Measurements from ENCODE around the gene TNFRSF9. TPM values are rescaled to one million over a fixed set of nuclear protein-coding genes. Genes with fewer than 3 reads are reported as not detected.

Gene TNFRSF9
- total and polyA plus RNA-seq, 4 donors, result under 0.01 to 0.09 (median 0.02) TPM; not detected in 1

DNA sequence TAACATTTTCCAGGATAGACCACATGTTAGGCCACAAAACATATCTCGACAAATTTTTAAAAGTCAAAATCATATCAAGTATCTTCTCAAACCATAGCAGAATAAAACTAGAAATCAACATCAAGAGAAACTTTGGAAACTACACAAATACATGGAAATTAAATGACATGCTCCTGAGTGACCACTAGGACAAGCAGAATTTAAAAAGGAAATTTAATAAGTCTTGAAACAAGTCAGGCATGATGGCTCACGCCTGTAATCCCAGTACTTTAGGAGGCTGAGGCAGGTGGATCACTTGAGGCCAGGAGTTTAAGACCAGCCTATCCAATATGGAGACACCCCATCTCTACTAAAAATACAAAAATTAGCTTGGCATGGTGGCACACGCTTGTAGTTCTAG is 61.4 kb downstream of the TNFRSF9 start:
- WGBS, result 82% methylated on average over 3 of the region's 3 CpGs
- H3K9me3 ChIP-seq (ENCODE audit: control insufficient read depth in 4 of 4, low read length in 3 of 4), result peaks cover 0 to 5% (median under 1%) of the 10 kb centered on the region in 4 donors
- no peaks in the 10 kb centered on the region for H3K36me3 ChIP-seq (ENCODE audit: control insufficient read depth in 4 of 4, insufficient read depth in 3 of 4, low read depth in 1 of 4, low read length in 3 of 4)
- peaks cover 0 to 3% (median 0%) of the 10 kb centered on the region in 4 donors for H3K27me3 ChIP-seq (ENCODE audit: control insufficient read depth in 4 of 4, insufficient read depth in 4 of 4, low read length in 3 of 4)
- H3K4me1 ChIP-seq (ENCODE audit: control insufficient read depth in 4 of 4, insufficient read depth in 4 of 4, low read length in 3 of 4), result no peaks in the 10 kb centered on the region
- no peak for DNase-seq (ENCODE audit: low spot score)
- no peak overlapping the region for H3K4me3 ChIP-seq (ENCODE audit: low read depth in 1 of 3, low read length in 3 of 3)
- no peak overlapping the region for H3K27ac ChIP-seq (ENCODE audit: low read depth in 1 of 2, low read length in 2 of 2)
- TF ChIP-seq HNF4A (conservative IDR thresholded peaks at IDR 0.05), result no peak
- TF ChIP-seq, protein P1, sequence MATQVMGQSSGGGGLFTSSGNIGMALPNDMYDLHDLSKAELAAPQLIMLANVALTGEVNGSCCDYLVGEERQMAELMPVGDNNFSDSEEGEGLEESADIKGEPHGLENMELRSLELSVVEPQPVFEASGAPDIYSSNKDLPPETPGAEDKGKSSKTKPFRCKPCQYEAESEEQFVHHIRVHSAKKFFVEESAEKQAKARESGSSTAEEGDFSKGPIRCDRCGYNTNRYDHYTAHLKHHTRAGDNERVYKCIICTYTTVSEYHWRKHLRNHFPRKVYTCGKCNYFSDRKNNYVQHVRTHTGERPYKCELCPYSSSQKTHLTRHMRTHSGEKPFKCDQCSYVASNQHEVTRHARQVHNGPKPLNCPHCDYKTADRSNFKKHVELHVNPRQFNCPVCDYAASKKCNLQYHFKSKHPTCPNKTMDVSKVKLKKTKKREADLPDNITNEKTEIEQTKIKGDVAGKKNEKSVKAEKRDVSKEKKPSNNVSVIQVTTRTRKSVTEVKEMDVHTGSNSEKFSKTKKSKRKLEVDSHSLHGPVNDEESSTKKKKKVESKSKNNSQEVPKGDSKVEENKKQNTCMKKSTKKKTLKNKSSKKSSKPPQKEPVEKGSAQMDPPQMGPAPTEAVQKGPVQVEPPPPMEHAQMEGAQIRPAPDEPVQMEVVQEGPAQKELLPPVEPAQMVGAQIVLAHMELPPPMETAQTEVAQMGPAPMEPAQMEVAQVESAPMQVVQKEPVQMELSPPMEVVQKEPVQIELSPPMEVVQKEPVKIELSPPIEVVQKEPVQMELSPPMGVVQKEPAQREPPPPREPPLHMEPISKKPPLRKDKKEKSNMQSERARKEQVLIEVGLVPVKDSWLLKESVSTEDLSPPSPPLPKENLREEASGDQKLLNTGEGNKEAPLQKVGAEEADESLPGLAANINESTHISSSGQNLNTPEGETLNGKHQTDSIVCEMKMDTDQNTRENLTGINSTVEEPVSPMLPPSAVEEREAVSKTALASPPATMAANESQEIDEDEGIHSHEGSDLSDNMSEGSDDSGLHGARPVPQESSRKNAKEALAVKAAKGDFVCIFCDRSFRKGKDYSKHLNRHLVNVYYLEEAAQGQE (IDR thresholded peaks at IDR 0.05), result no peak
- TF ChIP-seq GABPA (IDR thresholded peaks at IDR 0.05 in 1 of 2, conservative IDR thresholded peaks at IDR 0.05 in 1 of 2), result no peak
- TF ChIP-seq, protein P2, sequence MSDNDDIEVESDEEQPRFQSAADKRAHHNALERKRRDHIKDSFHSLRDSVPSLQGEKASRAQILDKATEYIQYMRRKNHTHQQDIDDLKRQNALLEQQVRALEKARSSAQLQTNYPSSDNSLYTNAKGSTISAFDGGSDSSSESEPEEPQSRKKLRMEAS (IDR thresholded peaks at IDR 0.05), result no peak
- no peak for TF ChIP-seq FOXA1 (IDR thresholded peaks at IDR 0.05)
- no peak for TF ChIP-seq SP1 (IDR thresholded peaks at IDR 0.05)
- no peak for TF ChIP-seq RAD21 (IDR thresholded peaks at IDR 0.05)
- no peak for TF ChIP-seq TAF1 (conservative IDR thresholded peaks at IDR 0.05)
- TF ChIP-seq HNF4G (IDR thresholded peaks at IDR 0.05), result no peak
- no peak for TF ChIP-seq JUND (IDR thresholded peaks at IDR 0.05)
- TF ChIP-seq, protein P3, sequence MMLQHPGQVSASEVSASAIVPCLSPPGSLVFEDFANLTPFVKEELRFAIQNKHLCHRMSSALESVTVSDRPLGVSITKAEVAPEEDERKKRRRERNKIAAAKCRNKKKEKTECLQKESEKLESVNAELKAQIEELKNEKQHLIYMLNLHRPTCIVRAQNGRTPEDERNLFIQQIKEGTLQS (IDR thresholded peaks at IDR 0.05), result no peak
- TF ChIP-seq YY1 (IDR thresholded peaks at IDR 0.05), result no peak
- TF ChIP-seq, protein P4, sequence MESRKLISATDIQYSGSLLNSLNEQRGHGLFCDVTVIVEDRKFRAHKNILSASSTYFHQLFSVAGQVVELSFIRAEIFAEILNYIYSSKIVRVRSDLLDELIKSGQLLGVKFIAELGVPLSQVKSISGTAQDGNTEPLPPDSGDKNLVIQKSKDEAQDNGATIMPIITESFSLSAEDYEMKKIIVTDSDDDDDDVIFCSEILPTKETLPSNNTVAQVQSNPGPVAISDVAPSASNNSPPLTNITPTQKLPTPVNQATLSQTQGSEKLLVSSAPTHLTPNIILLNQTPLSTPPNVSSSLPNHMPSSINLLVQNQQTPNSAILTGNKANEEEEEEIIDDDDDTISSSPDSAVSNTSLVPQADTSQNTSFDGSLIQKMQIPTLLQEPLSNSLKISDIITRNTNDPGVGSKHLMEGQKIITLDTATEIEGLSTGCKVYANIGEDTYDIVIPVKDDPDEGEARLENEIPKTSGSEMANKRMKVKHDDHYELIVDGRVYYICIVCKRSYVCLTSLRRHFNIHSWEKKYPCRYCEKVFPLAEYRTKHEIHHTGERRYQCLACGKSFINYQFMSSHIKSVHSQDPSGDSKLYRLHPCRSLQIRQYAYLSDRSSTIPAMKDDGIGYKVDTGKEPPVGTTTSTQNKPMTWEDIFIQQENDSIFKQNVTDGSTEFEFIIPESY (IDR thresholded peaks at IDR 0.05), result no peak
- TF ChIP-seq, protein P5, sequence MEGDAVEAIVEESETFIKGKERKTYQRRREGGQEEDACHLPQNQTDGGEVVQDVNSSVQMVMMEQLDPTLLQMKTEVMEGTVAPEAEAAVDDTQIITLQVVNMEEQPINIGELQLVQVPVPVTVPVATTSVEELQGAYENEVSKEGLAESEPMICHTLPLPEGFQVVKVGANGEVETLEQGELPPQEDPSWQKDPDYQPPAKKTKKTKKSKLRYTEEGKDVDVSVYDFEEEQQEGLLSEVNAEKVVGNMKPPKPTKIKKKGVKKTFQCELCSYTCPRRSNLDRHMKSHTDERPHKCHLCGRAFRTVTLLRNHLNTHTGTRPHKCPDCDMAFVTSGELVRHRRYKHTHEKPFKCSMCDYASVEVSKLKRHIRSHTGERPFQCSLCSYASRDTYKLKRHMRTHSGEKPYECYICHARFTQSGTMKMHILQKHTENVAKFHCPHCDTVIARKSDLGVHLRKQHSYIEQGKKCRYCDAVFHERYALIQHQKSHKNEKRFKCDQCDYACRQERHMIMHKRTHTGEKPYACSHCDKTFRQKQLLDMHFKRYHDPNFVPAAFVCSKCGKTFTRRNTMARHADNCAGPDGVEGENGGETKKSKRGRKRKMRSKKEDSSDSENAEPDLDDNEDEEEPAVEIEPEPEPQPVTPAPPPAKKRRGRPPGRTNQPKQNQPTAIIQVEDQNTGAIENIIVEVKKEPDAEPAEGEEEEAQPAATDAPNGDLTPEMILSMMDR (IDR thresholded peaks at IDR 0.05; ENCODE audit: low read depth, low read length, missing input control), result no peak
- no peak for TF ChIP-seq FOXA2 (IDR thresholded peaks at IDR 0.05)
- TF ChIP-seq RXRA (IDR thresholded peaks at IDR 0.05), result no peak
- TF ChIP-seq EGR1 (IDR thresholded peaks at IDR 0.05; ENCODE audit: low read depth in 2 of 2), result no peak
- no peak for TF ChIP-seq NR2F2 (IDR thresholded peaks at IDR 0.05)
- no peak overlapping the region for H3K9ac ChIP-seq (ENCODE audit: low read depth in 1 of 2, low read length in 2 of 2)
